Measurements from ENCODE around the gene CEP170B.
"Not testable (repeated sequence)": the region's sequence is repeated elsewhere in the genome, so short reads cannot be mapped to it uniquely, and the experiment has no call there.

Gene CEP170B

DNA sequence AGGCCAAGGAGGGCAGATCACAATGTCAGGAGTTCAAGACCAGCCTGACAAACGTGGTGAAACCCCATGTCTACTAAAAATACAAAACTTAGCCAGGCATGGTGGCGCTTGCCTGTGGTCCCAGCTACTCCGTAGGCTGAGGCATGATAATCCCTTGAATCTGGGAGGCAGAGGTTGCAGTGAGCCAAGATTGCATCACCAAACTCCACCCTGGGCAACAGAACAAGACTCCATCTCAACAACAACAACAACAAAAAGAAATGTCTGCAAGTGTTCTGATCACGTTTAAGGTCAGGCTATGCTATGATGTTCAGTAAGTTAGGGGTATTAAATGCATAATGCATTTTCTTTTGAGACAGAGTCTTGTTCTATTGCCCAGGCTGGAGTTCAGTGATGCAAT lies 52.9 kb downstream of the CEP170B start:
- Histone ChIP-seq H3K36me3 (ENCODE audit: insufficient read depth, low read length) (no peaks in the 10 kb centered on the region; the same call in 1 of the 2 replicates), H3K27ac (ENCODE audit: low read depth, low read length, poor library complexity, severe bottlenecking) (no peak overlapping the region), H3K4me3 (ENCODE audit: low read depth, low read length, poor library complexity, severe bottlenecking) (no peak overlapping the region), H3K79me2 (ENCODE audit: insufficient read depth, low read length) (no peaks in the 10 kb centered on the region), H3K9me2 (ENCODE audit: low read depth, low read length) (no peaks in the 10 kb centered on the region), H3K9me3 (ENCODE audit: low read length) (no peaks in the 10 kb centered on the region), H3K4me2 (ENCODE audit: low read length) (no peak overlapping the region), H3K27me3 (ENCODE audit: insufficient read depth, low read length) (peaks cover 4% of the 10 kb centered on the region; the same call in 1 of the 2 replicates), H3F3A (ENCODE audit: insufficient read depth, low read length) (no peaks in the 10 kb centered on the region), H4K20me1 (ENCODE audit: insufficient read depth, low read length) (no peaks in the 10 kb centered on the region), H3K4me1 (ENCODE audit: insufficient read depth, low read length, severe bottlenecking) (no peaks in the 10 kb centered on the region), H2AFZ (ENCODE audit: low read length) (no peak overlapping the region), H3K9ac (ENCODE audit: low read length) (no peak overlapping the region)
- TF ChIP-seq EZH2 (IDR thresholded peaks at IDR 0.05; ENCODE audit: borderline replicate concordance, low read length) (no peak), CTCF (IDR thresholded peaks at IDR 0.05; ENCODE audit: low read length) (no peak)

DNA sequence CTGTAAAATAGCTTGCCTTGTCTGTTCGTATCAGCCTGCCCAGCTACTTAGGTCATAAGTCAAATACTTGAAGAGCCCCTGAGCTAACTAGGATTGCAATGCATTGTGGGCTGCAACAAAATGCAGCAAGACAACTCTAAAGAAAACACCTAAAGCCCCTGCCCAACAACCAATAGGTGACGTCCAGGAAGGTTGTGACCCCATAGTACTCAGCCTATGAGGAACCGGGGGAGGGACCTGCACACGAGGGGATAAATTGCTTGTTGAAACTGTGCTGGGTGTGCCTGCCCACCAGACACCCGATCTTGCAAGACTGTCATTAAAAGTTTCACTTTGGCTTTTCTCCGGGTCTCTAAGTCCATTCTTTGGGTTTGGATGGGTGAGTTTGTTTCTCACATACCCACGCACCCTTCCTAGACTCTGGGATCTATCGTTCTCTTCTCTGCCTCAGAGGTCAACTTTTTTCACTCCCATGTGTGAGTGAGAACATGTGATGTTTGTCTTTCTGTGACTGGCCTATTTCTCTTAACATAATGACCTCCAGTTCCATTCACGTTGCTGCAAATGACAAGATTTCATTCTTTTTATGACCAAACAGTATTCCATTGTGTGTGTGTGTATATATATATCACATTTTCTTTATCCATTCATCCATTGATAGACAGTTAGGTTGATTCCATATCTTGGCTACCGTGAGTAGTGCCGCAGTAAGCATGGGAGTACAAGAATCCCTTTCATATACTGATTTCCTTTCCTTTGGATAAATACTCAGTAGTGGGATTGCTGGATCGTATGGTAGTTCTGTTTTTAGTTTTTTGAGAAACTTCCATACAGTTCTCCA lies 54.3 kb downstream of the CEP170B start:
- H3K4me2 ChIP-seq (ENCODE audit: low read length); H3K4me1 ChIP-seq (ENCODE audit: insufficient read depth, low read length, severe bottlenecking); H4K20me1 ChIP-seq (ENCODE audit: insufficient read depth, low read length); H3K79me2 ChIP-seq (ENCODE audit: insufficient read depth, low read length); H3K27ac ChIP-seq (ENCODE audit: low read depth, low read length, poor library complexity, severe bottlenecking); H3K4me3 ChIP-seq (ENCODE audit: low read depth, low read length, poor library complexity, severe bottlenecking); H2AFZ ChIP-seq (ENCODE audit: low read length); H3K9ac ChIP-seq (ENCODE audit: low read length); H3K27me3 ChIP-seq (ENCODE audit: insufficient read depth, low read length); H3K36me3 ChIP-seq (ENCODE audit: insufficient read depth, low read length); H3F3A ChIP-seq (ENCODE audit: insufficient read depth, low read length); H3K9me3 ChIP-seq (ENCODE audit: low read length); H3K9me2 ChIP-seq (ENCODE audit: low read depth, low read length): not testable (repeated sequence)

DNA sequence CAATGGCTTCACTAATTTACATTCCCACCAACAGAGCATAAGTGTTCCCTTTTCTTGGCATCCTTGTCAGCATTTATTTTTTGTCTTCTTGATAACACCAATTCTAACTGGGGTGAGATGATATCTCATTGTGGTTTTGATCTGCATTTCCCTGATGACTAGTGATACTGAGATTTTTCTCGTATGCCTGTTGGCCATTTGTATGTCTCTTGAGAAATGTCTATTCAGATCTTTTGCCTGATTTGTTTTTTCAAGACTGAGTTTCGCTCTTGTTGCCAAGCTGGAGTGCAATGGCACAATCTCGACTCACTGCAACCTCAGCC lies 54.9 kb downstream of the CEP170B start:
- Histone ChIP-seq H3K9me2 (ENCODE audit: low read depth, low read length) (no peaks in the 10 kb centered on the region), H4K20me1 (ENCODE audit: insufficient read depth, low read length) (no peaks in the 10 kb centered on the region), H3K9me3 (ENCODE audit: low read length) (peaks cover 3% of the 10 kb centered on the region; the same call in 1 of the 2 replicates), H3K4me2 (ENCODE audit: low read length) (no peak overlapping the region), H3K79me2 (ENCODE audit: insufficient read depth, low read length) (no peaks in the 10 kb centered on the region), H3K4me1 (ENCODE audit: insufficient read depth, low read length, severe bottlenecking) (no peaks in the 10 kb centered on the region), H3F3A (ENCODE audit: insufficient read depth, low read length) (no peaks in the 10 kb centered on the region), H3K4me3 (ENCODE audit: low read depth, low read length, poor library complexity, severe bottlenecking) (no peak overlapping the region), H2AFZ (ENCODE audit: low read length) (no peak overlapping the region), H3K36me3 (ENCODE audit: insufficient read depth, low read length) (no peaks in the 10 kb centered on the region; the same call in 1 of the 2 replicates), H3K9ac (ENCODE audit: low read length) (no peak overlapping the region), H3K27ac (ENCODE audit: low read depth, low read length, poor library complexity, severe bottlenecking) (no peak overlapping the region), H3K27me3 (ENCODE audit: insufficient read depth, low read length) (peaks cover 9% of the 10 kb centered on the region; the same call in 1 of the 2 replicates)
- TF ChIP-seq CTCF (IDR thresholded peaks at IDR 0.05; ENCODE audit: low read length) (no peak), EZH2 (IDR thresholded peaks at IDR 0.05; ENCODE audit: borderline replicate concordance, low read length) (no peak)
